ENCODE data around the gene ERCC1.

- no peak for TF ChIP-seq CTCF (IDR thresholded peaks at IDR 0.05)
- no peak for TF ChIP-seq POLR2AphosphoS5 (IDR thresholded peaks at IDR 0.05)
- no peak for TF ChIP-seq POLR2A (IDR thresholded peaks at IDR 0.05)
Observed at GRCh38 chr19:45419895-45420294, 3.8 kb downstream of the ERCC1 start.
